Mesothelial cell of epicardium (in vitro differentiated cells): ENCODE measurements around the gene STXBP6. TPM values are rescaled to one million over a fixed set of nuclear protein-coding genes. Genes with fewer than 3 reads are reported as not detected.
A peak's percentile ranks its signal among the peaks of the same experiment; 100 is the strongest.
"Not testable (repeated sequence)": the region's sequence is repeated elsewhere in the genome, so short reads cannot be mapped to it uniquely, and the experiment has no call there.

Experiments used
- DNase-seq, 2 experiments: peaks; one replicate each; pipeline ENCODE4 v3.0.0; 2021; ENCODE audit warnings: low spot score in 2 of 2; ENCODE audit not compliant: unreplicated experiment in 2 of 2
- H3K27ac Mint-ChIP-seq: 2 replicates; pipeline ENCODE4 v1.8.0; 2021; ENCODE audit warnings: mixed read lengths
- H3K27me3 Mint-ChIP-seq: 2 replicates; pipeline ENCODE4 v1.8.0; 2021; ENCODE audit warnings: low read depth, mixed read lengths
- H3K36me3 Mint-ChIP-seq: 2 replicates; pipeline ENCODE4 v1.8.0; 2021; ENCODE audit warnings: mixed read lengths
- H3K4me1 Mint-ChIP-seq: 2 replicates; pipeline ENCODE4 v1.8.0; 2021; ENCODE audit warnings: mixed read lengths
- H3K4me3 Mint-ChIP-seq: 2 replicates; pipeline ENCODE4 v1.8.0; 2021; ENCODE audit warnings: mild to moderate bottlenecking, moderate library complexity, mixed read lengths
- H3K9me3 Mint-ChIP-seq: 2 replicates; pipeline ENCODE4 v1.8.0; 2021; ENCODE audit warnings: mixed read lengths
- total RNA-seq: library from RNA; stranded (reverse); gene quantifications from 3 replicates; pipeline ENCODE4 v1.2.1, GENCODE V29; 2021
- TF ChIP-seq, protein P1 (sequence below): fragments of 200-600 bp; sonication (generic); IDR thresholded peaks from one replicate; pipeline ENCODE4 v1.5.0; 2021; ENCODE audit warnings: antibody characterized with exemption; ENCODE audit not compliant: unreplicated experiment

STXBP6 gene
- total RNA-seq, 1 donor from 2014 or later, result 16.6 TPM

GRCh38 chr14:24837280-24838046 is 212.5 kb downstream of the STXBP6 start:
- TF ChIP-seq, protein P1, sequence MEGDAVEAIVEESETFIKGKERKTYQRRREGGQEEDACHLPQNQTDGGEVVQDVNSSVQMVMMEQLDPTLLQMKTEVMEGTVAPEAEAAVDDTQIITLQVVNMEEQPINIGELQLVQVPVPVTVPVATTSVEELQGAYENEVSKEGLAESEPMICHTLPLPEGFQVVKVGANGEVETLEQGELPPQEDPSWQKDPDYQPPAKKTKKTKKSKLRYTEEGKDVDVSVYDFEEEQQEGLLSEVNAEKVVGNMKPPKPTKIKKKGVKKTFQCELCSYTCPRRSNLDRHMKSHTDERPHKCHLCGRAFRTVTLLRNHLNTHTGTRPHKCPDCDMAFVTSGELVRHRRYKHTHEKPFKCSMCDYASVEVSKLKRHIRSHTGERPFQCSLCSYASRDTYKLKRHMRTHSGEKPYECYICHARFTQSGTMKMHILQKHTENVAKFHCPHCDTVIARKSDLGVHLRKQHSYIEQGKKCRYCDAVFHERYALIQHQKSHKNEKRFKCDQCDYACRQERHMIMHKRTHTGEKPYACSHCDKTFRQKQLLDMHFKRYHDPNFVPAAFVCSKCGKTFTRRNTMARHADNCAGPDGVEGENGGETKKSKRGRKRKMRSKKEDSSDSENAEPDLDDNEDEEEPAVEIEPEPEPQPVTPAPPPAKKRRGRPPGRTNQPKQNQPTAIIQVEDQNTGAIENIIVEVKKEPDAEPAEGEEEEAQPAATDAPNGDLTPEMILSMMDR, result no peak
- Mint-ChIP-seq H3K4me1 (peaks cover 15% of the 10 kb centered on the region), H3K4me3 (no peak overlapping the region), H3K36me3 (peaks cover 1% of the 10 kb centered on the region), H3K27me3 (no peaks in the 10 kb centered on the region), H3K27ac (peak overlapping the region; percentile 62), H3K9me3 (no peaks in the 10 kb centered on the region)
- no peak for DNase-seq

GRCh38 chr14:24836324-24836723 is 213.6 kb downstream of the STXBP6 start:
- not testable (repeated sequence) for H3K27me3 Mint-ChIP-seq, H3K4me3 Mint-ChIP-seq, H3K9me3 Mint-ChIP-seq, H3K27ac Mint-ChIP-seq, DNase-seq, H3K36me3 Mint-ChIP-seq
- H3K4me1 Mint-ChIP-seq, result peaks cover 15% of the 10 kb centered on the region

DNA sequence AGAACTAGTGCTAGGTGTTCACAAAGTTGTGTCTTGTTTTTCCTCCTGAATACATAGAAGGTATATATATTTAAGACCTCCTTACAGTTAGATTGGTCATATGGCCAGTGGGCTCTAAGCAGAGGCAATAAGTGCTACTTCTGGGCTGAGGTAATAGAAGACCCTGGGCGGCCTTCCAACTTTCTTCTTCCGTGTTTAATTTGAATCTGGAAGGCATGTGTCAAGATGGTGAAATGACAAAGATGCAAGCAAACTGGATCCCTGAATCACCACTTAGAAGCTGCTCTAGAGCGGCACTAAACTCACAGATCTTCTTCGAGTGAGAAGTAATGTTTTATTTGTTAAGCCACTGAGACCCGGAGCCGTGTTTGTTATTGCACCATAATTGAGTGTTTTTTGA is 215.0 kb downstream of the STXBP6 start:
- H3K9me3 Mint-ChIP-seq, result no peaks in the 10 kb centered on the region
- H3K4me3 Mint-ChIP-seq, result no peak overlapping the region
- no peak for DNase-seq
- TF ChIP-seq, protein P1, result no peak
- H3K4me1 Mint-ChIP-seq, result peaks cover 7% of the 10 kb centered on the region
- H3K36me3 Mint-ChIP-seq, result no peaks in the 10 kb centered on the region
- no peak overlapping the region for H3K27ac Mint-ChIP-seq
- H3K27me3 Mint-ChIP-seq, result no peaks in the 10 kb centered on the region

- Mint-ChIP-seq H3K36me3 (no peaks in the 10 kb centered on the region), H3K27me3 (no peaks in the 10 kb centered on the region), H3K9me3 (no peaks in the 10 kb centered on the region), H3K27ac (no peak overlapping the region), H3K4me1 (no peaks in the 10 kb centered on the region), H3K4me3 (no peak overlapping the region)
- TF ChIP-seq, protein P1, result no peak
- DNase-seq, result no peak
Observed at GRCh38 chr14:24833385-24833784, 216.6 kb downstream of the STXBP6 start.

GRCh38 chr14:24831677-24832076 is 218.3 kb downstream of the STXBP6 start:
- Mint-ChIP-seq H3K9me3 (no peaks in the 10 kb centered on the region), H3K36me3 (peaks cover 2% of the 10 kb centered on the region), H3K27ac (no peak overlapping the region), H3K4me1 (no peaks in the 10 kb centered on the region), H3K4me3 (no peak overlapping the region), H3K27me3 (no peaks in the 10 kb centered on the region)
- TF ChIP-seq, protein P1, result no peak
- no peak for DNase-seq

GRCh38 chr14:24829862-24830261 is 220.1 kb downstream of the STXBP6 start:
- H3K27me3 Mint-ChIP-seq, result no peaks in the 10 kb centered on the region
- DNase-seq, result no peak
- no peaks in the 10 kb centered on the region for H3K4me1 Mint-ChIP-seq
- no peak overlapping the region for H3K4me3 Mint-ChIP-seq
- H3K27ac Mint-ChIP-seq, result no peak overlapping the region
- H3K9me3 Mint-ChIP-seq, result no peaks in the 10 kb centered on the region
- TF ChIP-seq, protein P1, result no peak
- H3K36me3 Mint-ChIP-seq, result peaks cover 2% of the 10 kb centered on the region
